Kidney (tissue), 14 donors: ENCODE results near the gene BCKDK. TPM values are rescaled to one million over a fixed set of nuclear protein-coding genes. Genes with fewer than 3 reads are reported as not detected.

ENCODE experiments used
- DNase-seq, 5 donors: peaks; one replicate each; pipeline ENCODE4 v3.0.0-alpha.2; 2013 to 2020
- FAIRE-seq: peaks from 2 replicates; lab custom pipeline; 2012; peaks lifted over from hg19 to GRCh38; lab: Jason Lieb, UNC
- H3K27ac ChIP-seq, 2 donors: one replicate each; pipeline ENCODE4 v1.7.0; 2013; ENCODE audit warnings: low read depth in 2 of 2, low read length in 2 of 2, inconsistent platforms in 1 of 2
- H3K27me3 ChIP-seq: one replicate; pipeline ENCODE4 v1.7.1; 2013; ENCODE audit warnings: low read length, inconsistent platforms; ENCODE audit not compliant: control insufficient read depth, insufficient read depth
- H3K36me3 ChIP-seq, 3 donors: one replicate each; pipeline versions ENCODE4 v1.7.0 to v1.7.1; 2013; ENCODE audit warnings: low read length in 3 of 3, control low read depth in 1 of 3, inconsistent platforms in 1 of 3; ENCODE audit not compliant: insufficient read depth in 3 of 3, control insufficient read depth in 2 of 3
- H3K4me1 ChIP-seq, 3 donors: one replicate each; pipeline versions ENCODE4 v1.7.0 to v1.7.1; 2013; ENCODE audit warnings: low read length in 3 of 3, inconsistent platforms in 1 of 3, low read depth in 1 of 3; ENCODE audit not compliant: control insufficient read depth in 2 of 3, insufficient read depth in 2 of 3
- H3K4me3 ChIP-seq, 3 donors: one replicate each; pipeline versions ENCODE4 v1.7.0 to v1.8.1; 2013; ENCODE audit warnings: low read length in 3 of 3, control low read depth in 1 of 3, inconsistent platforms in 1 of 3
- H3K9ac ChIP-seq, 3 donors: one replicate each; pipeline versions ENCODE4 v1.7.0 to v1.7.1; 2013; ENCODE audit warnings: low read length in 3 of 3, control low read depth in 1 of 3, inconsistent platforms in 1 of 3
- H3K9me3 ChIP-seq, 3 donors: one replicate each; pipeline versions ENCODE4 v1.7.0 to v1.7.1; 2013; ENCODE audit warnings: low read length in 3 of 3, control low read depth in 1 of 3, inconsistent platforms in 1 of 3; ENCODE audit not compliant: control insufficient read depth in 2 of 3, insufficient read depth in 1 of 3
- CTCF ChIP-seq: IDR thresholded peaks from 3 replicates; pipeline ENCODE4 v1.5.1; 2012; ENCODE audit warnings: mild to moderate bottlenecking, moderate library complexity, borderline replicate concordance; ENCODE audit not compliant: insufficient read depth; ENCODE audit errors: extremely low read depth
- intact Hi-C: fragments of 100-400 bp; cut with DNase I; formaldehyde crosslinking; loops from one replicate; pipeline ENCODE4 v1.11.1; 2022
- polyA plus RNA-seq: library from polyadenylated mRNA; stranded (reverse); fragments of 350-450 nt; fragmentation: Illumina TruSeq; extraction: RNeasy Lipid Tissue Mini Kit (QIAGEN cat#74804); gene quantifications from one replicate; pipeline ENCODE4 v1.2.3, GENCODE V29; 2014; ENCODE audit warnings: low read depth, low replicate concordance; ENCODE audit not compliant: insufficient read depth
- total RNA-seq: library from RNA; stranded (reverse); fragmentation: NEBNext Ultra II Directional; extraction: Animal tissue kit (Norgen Biotek cat#: 25700); gene quantifications from one replicate; pipeline ENCODE4 v1.2.1, GENCODE V29; 2021
- donor health status: control.
- donor health status: control.
- donor health status: control.
- donor health status: control.
- donor health status: control.
- donor health status: DM: yes; HTN: yes; CAD: no.
- donor health status: Normal renal cell carcinoma (clear cell type).

Gene BCKDK
- total and polyA plus RNA-seq, 2 donors from 2014 or later: 47.6 to 70.6 TPM

DNA sequence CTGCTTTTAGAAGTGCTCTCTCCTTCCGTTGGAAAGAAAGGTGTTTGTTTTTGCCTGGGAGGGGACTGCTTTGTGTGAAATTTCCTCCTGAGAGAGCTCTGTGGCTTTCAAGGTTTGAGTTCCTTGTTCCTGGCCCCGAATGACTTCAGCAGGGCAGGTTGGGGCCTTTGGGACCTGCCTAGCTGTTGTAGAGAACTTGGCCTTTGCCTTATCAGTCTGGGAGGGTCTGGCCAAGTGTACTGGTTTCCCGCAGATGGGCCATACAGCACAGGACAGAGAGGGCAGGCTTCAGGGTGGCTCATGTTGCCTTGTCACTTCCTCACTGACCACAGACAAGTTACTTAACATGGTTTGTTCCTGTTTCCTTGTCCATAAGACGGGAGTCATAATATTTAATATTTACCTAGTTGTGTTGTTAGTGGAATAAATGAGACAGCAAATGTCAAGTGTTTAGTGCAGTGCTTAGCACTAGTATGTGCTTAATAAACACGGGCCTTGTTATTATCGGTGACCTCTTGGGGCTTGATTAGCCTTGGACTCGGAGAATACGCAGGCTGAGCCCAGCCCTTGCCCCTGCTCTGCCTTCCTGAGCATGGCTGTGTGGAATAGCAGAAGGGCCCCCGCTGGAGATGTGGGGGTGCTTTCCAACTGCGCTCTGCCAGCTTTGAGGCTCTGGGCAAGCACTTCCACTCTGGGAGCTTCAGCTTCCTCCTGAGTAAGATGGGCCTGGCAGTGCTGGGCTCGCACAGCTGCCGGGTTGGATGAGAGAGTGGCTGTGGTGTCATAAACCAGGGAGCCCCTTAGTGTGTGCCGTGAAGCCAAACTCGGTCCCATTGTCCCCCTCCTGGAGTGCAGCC is 20.8 kb downstream of the BCKDK start:
- Histone ChIP-seq H3K4me3 (no peak overlapping the region), H3K36me3 (peaks cover 3 to 35% (median 8%) of the 10 kb centered on the region in 3 donors), H3K27ac (peak overlapping the region; percentile 85 to 90), H3K27me3 (no peaks in the 10 kb centered on the region), H3K4me1 (peaks cover 0 to 41% (median 10%) of the 10 kb centered on the region in 3 donors), H3K9me3 (no peaks in the 10 kb centered on the region), H3K9ac (peak overlapping the region in 1 of 3 donors; percentile 35)
- no peak for FAIRE-seq
- no peak for TF ChIP-seq CTCF
- intact Hi-C loops: no loop called here
- peak in 1 of 5 donors; percentile 73 for DNase-seq

DNA sequence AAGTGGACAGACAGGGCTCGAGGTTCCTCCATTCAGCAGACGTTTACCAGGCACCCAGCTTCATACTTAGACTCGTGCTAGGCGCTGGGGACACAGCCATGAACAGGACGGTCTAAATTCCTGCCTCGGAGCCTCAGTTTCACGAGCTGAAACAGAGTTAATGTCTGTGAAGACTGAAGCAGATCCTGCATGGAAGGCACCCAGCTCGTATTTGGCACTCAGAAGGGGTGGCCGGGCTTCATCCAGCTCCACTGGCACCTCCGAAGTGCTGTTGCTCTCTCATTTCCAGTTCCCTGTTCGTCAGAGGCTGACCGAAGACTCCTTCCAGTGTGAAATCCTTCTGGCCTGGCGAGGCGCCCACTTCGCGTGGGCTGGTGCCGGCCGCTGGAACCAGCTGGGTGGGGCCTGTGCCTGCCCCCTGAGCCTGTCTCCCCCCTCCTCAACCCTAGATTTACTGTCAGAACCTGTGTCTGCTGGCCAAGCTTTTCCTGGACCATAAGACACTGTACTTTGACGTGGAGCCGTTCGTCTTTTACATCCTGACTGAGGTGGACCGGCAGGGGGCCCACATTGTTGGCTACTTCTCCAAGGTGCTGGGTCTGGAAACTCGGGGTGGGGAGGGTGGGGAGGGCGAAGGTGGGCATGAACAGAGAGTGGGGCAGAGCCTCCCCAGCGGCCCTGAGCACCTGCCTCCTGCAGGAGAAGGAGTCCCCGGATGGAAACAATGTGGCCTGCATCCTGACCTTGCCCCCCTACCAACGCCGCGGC is 21.6 kb downstream of the BCKDK start:
- TF ChIP-seq CTCF: no peak
- peaks cover 3 to 35% (median 8%) of the 10 kb centered on the region in 3 donors for H3K36me3 ChIP-seq
- DNase-seq (peak in 2 of 5 donors; percentile 34 to 89), FAIRE-seq (no peak)
- H3K27me3 ChIP-seq: no peaks in the 10 kb centered on the region
- H3K27ac ChIP-seq: peak overlapping the region; percentile 85 to 90
- H3K4me1 ChIP-seq: peaks cover 0 to 42% (median 13%) of the 10 kb centered on the region in 3 donors
- peak overlapping the region in 2 of 3 donors; percentile 27 to 55 for H3K9ac ChIP-seq
- H3K4me3 ChIP-seq: no peak overlapping the region
- H3K9me3 ChIP-seq: no peaks in the 10 kb centered on the region
- intact Hi-C loops: no loop called here

DNA sequence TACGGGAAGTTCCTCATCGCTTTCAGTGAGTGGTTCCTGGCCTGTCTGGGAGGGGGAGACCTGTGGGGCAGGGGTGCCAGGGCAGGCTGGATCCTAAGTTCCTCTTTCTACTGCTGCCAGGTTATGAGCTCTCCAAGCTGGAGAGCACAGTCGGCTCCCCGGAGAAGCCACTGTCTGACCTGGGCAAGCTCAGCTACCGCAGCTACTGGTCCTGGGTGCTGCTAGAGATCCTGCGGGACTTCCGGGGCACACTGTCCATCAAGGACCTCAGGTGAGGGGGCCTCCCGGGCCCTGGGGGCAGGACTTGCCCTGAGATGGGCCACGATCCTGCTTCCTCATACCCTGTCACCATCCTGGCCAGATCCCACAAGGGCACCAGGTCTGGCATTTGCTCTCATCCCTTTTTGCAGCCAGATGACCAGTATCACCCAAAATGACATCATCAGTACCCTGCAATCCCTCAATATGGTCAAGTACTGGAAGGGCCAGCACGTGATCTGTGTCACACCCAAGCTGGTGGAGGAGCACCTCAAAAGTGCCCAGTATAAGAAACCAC is 22.2 kb downstream of the BCKDK start:
- H3K36me3 ChIP-seq: peaks cover 3 to 35% (median 8%) of the 10 kb centered on the region in 3 donors
- FAIRE-seq (no peak), DNase-seq (peak in 2 of 5 donors; percentile 51 to 82)
- intact Hi-C loops: no loop called here
- peak overlapping the region in 1 of 3 donors; percentile 55 for H3K9ac ChIP-seq
- H3K4me1 ChIP-seq: peaks cover 0 to 42% (median 15%) of the 10 kb centered on the region in 3 donors
- H3K4me3 ChIP-seq: no peak overlapping the region
- TF ChIP-seq CTCF: no peak
- no peaks in the 10 kb centered on the region for H3K9me3 ChIP-seq
- no peaks in the 10 kb centered on the region for H3K27me3 ChIP-seq
- H3K27ac ChIP-seq: peak overlapping the region; percentile 85 to 90
